NCI-H1417 (cell line): ENCODE measurements around the gene CPA3.
A peak's percentile ranks its signal among the peaks of the same experiment; 100 is the strongest.

Experiments used
- DNase-seq, 3 experiments: peaks; one replicate each; lab custom pipeline; 2025; lab: John Stamatoyannopoulos, UW

The CPA3 gene

DNA sequence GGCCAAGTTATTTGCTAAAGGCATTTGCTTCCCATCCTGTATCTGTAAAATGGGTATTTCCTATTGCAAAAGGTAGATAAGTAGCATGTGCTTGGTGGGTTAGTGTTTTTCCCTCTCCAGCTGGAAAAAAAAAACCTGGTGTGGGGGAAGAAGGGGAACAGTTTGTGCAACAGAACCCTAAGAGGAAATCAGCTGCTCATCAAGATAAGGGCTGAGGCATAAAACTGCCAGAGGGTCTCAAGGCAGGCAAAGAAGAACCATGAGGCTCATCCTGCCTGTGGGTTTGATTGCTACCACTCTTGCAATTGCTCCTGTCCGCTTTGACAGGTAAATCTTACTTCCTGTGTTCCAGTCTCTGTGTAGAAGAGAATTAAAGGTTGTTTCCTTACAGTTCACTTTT, at the start of gene CPA3:
CPA3 (plus strand) TSS at position 248 of the 400 bp plus-strand sequence; CDS start at position 260, 12 bp downstream.
- DNase-seq: no peak

- DNase-seq: peak in 1 of 3 experiments; percentile 26
Measured at GRCh38 chr3:148815316-148816110, 49.6 kb upstream of the CPA3 start.

GRCh38 chr3:148816427-148816826, 48.7 kb upstream of the CPA3 start:
- peak in 1 of 3 experiments; percentile 48 for DNase-seq

DNA sequence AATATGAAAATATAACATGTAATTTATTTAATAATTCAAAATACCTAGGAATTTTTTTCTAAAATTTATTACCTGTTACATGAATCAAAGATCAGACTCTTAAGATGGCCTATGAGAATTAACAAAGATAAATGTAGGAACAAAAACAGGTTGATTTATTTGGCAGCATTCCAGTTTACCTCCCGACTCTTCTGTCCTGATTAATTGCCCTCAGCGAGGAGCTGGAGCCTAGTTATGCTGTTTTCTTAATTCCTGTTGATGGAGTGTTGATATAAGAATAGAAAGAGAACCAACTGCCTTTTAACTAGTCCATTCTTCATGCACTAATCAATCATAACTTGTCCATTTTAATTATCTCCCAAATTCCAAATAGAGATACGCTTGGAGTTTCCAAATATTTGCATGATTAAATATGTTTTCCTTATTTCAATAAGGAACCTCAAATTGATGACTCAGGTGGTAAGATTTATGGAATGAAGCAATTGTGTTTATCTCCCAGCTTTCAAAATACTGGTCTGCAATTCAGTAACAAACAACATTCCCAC, 48.0 kb upstream of the CPA3 start:
- peak in 2 of 3 experiments; percentile 58 to 95 for DNase-seq

DNA sequence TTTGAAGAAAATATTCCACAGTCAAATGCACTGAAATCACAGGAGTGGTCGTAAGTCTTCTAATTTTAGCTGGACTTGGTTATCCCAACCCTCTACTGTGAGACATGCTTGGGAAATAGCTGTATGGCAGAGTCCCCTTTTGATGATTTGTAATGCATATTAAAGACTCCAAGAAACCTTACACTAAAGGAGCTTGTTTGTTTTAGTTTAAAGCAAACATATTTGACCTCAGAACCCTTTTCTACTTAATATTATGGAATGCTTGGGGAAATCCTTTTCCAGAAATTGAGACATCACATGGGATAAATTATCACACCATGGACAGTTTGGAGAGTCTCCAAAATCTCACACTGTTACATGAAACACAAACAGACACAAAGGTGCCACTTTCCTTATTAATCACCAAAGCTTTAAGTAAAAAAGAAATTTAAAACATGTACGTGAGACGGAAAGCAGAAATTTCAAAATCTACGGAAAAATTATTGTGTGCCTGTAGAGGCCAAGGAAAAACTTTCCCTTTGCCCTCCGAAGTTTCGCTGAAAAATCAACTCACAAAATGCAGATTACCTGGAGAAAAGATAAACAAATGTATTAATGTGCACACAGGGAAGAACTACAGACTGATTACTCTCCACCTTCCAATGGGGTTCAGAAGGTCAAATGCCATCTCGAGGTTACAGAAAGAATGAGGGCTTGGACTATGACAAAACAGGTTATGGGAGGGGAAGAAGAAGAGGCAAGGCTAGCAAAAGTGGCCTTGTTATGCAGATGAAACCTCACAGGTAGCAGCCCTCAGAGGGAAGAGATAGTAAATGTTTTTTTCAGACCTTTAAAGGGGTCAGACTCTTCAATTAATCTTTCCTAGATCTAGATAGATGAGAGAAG, 44.5 kb upstream of the CPA3 start:
- DNase-seq: peak in 1 of 3 experiments; percentile 30

GRCh38 chr3:148823026-148823425, 42.1 kb upstream of the CPA3 start:
- DNase-seq: no peak

DNA sequence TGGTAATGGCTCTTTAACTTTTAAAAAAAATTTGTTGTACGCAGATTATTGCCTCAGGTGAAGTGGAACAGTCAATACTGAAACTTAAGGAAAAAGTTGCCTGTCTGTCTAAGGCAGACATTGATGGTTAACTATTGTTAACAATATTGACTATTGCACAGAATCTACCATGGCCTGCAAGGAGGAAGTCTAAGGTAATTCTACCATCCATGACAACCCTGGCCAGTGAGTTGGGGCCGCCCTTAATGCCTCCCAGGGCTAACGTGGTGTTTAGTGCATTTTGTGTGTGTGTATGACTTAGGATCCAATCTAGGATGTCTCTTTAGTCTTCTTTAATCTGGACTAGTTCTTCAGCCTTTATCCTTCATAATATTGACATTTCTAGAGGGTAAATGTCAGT, 39.6 kb upstream of the CPA3 start:
- no peak for DNase-seq

DNA sequence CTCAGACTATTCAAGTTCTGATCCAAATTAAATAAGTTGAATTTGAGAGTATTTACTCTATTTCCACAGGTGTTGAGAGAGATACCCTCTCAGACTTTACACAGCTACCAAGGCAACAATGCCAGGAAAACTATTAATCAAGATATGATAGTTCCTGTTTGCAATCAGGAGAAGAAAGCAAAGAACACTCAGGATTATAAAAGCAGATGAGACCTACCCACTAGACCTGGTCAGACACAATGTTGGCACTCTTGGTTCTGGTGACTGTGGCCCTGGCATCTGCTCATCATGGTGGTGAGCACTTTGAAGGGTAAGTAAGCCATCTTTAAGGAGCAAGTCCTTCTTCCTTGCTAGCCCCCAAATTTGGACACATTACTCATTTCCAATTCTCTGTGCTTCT, 37.5 kb upstream of the CPA3 start, which contains the start of gene CPB1:
CPB1 (plus strand) TSS at position 227 of the 400 bp plus-strand sequence; CDS start at position 240, 13 bp downstream.
- DNase-seq: no peak

DNA sequence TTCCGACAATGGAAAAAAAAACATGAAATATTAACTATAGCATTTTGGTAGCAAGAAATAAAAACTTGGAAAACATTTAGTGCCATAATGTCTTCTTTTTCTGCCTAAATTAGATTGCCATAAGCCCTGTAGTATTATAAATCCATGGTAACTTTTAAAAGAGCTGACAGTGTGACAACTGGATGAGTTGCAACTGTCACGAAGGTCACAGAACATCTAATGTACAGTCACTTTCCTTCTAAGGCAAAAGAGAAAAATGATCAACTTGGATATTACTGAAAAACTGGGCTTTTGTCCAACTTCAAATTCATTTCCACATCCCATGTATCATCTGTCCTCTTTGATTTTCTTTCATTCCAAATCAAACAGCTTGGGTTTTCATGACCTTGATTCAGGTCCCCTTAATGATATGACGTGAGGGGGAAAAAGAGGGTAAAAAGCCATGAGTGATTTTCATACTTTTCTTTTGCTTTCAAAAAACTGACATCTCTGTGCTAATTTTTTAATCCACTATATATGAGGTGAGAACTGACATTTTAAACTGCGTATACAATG, 36.9 kb upstream of the CPA3 start:
- no peak for DNase-seq

DNA sequence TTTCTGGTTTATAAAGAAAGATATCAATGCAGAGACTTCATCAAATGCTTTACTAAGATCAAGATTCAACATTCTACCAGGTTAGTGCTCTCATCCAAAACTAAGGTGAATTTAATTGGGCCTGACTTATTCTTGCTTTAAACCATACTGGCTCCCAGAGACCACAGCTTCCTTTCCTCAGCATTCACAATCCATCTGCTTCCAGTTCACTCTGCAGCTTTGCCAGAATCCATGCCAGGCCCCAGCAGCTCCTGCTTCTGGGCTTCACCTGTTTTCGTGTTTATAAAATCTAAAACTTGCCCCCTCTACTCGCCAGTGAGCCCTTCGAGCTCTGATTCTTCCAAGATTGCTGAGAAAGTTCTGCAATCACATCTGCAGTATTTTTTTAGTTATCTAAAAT, 35.2 kb upstream of the CPA3 start:
- DNase-seq: no peak

- no peak for DNase-seq
Measured at GRCh38 chr3:148833223-148833622, 31.9 kb upstream of the CPA3 start.

GRCh38 chr3:148839805-148840204, 25.3 kb upstream of the CPA3 start:
- no peak for DNase-seq

DNA sequence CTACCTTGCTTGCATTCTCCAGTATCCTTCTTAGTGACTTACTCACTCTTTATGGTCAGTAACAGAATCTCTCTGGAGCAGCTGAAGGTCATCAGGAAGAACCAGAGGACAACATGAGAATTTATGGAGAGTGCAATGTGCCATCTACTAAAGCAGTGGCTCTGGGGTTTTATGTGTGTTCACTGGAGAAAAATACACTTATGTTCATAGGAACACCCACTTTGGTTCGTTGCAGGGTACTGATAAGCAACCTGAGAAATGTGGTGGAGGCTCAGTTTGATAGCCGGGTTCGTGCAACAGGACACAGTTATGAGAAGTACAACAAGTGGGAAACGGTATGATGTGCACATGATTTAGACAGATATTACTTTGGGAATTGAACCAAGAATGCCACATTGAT, 24.6 kb upstream of the CPA3 start:
- DNase-seq: no peak

DNA sequence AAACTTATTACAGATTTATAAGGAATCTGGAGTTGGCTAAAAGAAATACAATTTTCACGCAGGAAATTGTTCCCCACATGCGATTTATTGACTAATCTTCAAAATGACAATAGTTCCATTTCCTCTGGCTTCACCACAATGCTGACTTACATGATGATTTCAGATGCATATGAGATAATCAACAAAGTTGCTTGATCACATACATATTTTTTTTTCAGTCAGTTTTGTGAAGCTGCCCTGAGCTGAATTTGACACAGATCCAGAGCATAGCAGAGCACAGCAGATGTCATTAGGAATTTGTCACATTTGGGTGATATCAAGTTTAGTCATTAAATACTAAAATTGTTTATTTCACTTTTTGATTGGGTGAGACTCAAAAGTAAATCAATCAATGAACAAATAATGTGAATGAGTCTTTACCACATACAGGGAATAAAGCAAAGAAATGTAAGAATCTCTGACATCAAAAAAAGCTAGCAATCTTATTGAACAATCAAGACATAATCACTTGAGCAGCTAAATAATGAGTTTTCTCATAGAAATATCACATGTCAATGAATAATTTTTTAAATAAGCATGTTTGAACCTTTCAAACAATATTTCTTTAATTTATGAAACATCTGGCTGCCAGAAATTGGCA, 19.2 kb upstream of the CPA3 start:
- no peak for DNase-seq

DNA sequence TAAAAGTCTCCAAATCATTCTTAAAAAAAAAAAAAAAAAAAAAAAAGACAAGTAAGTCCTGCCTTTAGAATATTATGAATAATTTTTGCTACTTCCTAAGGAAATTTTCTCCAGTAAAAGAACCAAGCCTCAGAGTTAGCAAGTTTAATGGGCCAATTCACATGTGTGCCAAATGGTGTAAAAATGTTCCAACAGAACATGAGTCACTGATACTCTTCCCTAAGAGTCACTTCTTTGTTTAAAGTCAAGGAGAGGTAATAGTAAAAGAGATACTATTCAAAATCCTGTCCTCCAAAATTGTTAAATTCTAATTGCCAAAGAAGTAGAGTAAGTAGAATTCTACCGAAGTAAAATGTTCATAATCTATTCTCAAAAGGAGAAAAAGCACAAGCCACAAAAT, 17.7 kb upstream of the CPA3 start:
- no peak for DNase-seq

DNA sequence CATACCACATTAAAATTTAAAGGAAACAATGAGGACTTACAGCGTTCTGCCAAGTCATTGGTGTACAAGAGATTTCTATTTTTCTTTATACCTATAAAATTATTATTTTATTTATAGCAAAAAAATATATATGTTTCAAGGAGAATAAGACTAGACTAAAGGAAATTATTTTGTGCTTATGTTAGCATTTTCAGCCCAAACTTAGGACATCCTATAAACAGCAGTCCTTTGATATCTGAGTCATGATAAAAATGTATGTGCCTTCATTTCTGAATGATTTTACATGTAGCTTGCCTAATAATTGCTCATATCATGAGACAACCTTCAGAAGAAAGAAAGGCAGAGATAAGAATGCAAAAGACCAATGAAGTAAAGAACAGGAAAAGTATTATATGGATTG, 16.7 kb upstream of the CPA3 start:
- no peak for DNase-seq

DNA sequence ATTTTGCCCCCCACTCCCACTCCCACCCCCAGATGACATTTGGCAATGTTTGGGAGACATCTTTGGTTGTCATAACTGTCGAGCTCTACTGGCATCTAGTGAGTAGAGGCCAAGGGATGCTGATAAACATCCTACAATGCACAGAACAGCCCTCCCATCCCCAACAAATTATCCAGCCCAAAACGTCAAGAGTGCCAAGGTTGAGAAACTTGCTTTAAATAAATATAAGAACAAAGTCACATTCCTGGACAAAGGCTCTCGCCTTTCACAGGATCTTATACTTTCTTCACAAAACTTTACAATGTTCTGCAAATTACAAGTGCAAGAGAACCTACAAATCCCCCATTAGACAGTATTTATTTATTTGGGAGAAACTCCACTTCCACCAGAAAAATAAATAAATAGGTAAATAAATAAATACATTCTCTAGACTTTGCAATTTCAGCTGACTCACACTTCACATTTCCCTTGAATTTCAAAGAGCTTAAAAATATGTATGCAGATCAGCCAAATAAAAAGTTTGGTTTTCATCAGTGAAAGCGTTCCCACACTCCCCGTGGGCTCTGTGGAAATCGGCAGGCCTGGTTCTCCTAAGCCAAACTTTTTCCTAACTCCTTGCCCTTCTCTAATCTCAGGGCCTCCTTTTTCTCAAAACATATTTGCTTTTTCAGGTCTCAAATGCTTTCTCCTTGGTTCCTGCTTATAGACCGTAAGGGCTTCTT, 12.7 kb upstream of the CPA3 start:
- DNase-seq: no peak

DNA sequence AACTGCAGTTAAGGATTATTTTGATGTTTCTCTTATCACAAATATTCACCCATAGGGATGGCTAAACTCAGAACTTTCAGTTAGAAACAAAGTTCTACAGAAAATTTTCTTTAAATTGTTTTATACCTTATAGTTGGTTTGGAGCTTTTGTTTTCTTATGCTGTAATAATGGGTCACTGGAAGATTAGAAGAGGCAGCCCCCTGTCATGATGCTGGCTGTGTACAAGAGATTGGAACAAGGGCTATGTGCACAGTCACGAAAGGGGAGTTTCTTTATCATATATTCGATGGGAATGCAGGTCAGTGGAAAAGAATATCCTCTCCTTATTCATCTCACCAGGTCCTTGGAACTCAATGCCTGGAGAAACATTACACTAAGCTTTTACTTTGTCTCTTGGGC, 12.0 kb upstream of the CPA3 start:
- no peak for DNase-seq

GRCh38 chr3:148854061-148854460, 11.0 kb upstream of the CPA3 start:
- no peak for DNase-seq

- no peak for DNase-seq
Measured at GRCh38 chr3:148856384-148856783, 8.7 kb upstream of the CPA3 start.

GRCh38 chr3:148857316-148857715, 7.8 kb upstream of the CPA3 start:
- DNase-seq: no peak
